Measurements from ENCODE around the gene CCR7.
A peak's percentile ranks its signal among the peaks of the same experiment; 100 is the strongest.

The CCR7 gene, protein sequence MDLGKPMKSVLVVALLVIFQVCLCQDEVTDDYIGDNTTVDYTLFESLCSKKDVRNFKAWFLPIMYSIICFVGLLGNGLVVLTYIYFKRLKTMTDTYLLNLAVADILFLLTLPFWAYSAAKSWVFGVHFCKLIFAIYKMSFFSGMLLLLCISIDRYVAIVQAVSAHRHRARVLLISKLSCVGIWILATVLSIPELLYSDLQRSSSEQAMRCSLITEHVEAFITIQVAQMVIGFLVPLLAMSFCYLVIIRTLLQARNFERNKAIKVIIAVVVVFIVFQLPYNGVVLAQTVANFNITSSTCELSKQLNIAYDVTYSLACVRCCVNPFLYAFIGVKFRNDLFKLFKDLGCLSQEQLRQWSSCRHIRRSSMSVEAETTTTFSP

GRCh38 chr17:40564883-40565768, at the start of gene CCR7:
TSS of gene CCR7 (minus strand) at chr17:40565472. CDS start at chr17:40565409, 63 bp downstream.
- DNase-seq (ENCODE audit: low read depth in 2 of 2) = peak in 1 of 2 donors; percentile 77

DNA sequence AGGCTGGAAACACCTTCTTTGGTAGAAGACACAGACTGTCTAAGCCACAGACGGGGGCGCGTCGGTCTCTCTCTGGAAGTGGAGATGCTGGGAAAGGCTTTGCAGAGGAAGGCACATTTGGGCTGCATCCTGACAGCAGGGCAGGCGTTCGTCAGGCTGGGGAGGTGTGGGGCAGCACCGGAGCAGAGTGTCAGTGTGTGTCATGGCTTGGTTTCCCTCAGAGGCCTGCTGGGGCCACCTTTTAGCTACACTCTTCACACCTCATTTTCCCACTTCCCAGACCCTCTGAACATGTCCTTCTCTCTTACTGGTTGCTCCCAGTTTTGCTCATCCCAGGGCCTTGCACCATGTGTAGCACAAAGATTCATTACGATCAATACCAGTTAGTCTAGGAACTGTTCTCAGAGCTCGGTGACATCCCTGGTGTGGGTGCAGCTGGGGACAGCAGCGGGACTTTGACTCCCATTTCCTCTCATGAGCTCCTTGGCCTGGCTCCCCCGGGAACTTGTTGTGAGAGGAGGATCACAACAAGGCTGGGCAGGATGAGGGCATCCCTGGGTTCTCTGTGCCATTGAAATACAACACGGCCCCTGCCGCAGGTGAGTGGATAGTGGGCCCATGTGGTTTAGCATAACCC, 49.3 kb upstream of the CCR7 start:
- DNase-seq (ENCODE audit: low read depth in 2 of 2) = no peak

DNA sequence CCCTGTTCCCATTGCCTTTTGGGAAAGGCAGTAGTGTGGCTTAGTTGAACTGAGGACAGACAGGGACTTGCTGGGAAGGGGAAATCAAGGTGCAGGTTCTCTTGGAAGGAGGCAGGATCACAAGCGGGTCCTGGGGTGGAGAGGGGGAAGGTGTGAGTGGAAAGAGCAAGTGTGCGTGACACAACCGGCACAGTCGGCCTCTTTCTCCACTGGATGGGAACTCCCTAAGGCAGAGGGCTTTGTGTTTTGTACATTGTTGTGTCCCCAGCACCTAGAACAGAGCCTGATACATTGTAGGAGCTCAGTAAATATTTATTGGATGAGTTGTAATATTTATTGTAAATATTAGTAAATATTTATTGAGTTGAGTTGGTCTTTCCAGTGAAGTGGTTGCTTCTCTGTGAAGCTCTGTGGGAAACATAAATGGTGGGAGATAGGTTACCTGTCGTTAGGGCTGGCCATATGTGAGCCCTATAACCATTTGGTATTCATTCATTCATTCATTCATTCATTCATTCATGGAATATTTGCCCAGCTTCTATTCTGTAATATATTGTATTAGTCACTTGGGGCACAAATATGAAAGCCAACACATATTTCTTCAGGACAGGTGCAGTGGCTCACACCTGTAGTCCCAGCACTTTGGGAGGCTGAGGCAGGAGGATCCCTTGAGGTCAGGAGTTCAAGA, 48.3 kb upstream of the CCR7 start:
- no peak for DNase-seq (ENCODE audit: low read depth in 2 of 2)

DNA sequence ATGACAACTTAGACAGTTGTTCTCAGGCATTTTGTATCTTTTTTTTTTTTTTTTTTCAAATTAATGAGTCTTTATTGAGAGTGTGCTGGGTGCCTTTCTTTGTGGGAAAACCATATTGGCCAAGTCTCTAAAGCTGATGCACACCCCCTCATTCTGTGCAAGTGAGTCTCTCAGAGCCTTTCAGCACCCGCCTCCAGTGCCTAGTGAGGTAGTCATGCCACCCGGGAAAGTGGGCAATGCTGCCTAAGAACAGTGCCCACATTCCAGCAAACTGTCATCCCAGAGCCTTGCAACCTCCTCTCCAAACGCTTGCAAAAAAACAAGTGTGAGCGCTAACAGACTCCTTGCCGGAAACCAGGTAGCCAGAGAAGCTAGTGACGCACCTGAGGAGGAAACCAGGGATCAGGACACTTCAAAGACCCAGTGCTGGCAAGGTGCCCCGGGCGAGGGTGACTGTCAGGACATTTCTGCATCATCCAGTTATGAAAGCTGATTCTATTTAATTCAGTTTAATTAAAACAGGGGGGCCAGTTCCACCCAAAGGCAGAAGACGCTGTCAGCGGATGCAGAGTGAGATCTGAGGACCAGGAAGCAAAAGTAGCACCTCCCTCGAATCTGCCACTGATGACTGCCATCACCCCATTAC, 47.5 kb upstream of the CCR7 start:
- peak in 1 of 2 donors; percentile 49 for DNase-seq (ENCODE audit: low read depth in 2 of 2)

DNA sequence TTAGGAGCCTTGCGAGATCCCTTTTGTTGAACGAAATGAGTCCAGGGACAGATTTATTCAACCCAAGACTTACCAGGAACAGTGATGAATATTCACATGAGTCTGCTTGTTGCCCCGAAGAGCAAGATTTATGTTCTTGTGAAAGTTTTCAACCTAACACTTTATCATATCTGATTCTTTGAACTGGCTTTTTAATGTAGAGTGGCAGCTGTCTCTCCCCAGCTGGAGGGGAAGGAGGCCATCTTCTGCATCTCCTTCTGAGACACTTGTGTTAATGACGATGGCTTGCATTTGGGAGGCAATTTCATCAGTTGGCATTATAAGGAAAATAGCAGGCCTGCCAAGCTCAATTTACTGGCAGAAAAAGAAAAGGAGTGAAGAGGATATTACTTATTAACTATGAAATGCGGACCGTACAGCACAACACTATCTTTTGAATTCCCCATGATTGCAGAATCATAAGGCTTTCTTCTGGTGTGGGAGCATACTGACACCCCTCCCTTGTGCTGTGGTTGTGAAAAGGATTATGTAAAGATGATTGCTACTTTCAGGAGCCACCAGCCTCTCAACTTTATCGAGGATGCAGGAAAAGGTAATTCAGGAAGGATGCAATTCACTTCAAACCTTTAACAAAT, 46.7 kb upstream of the CCR7 start:
- DNase-seq (ENCODE audit: low read depth in 2 of 2) = no peak

DNA sequence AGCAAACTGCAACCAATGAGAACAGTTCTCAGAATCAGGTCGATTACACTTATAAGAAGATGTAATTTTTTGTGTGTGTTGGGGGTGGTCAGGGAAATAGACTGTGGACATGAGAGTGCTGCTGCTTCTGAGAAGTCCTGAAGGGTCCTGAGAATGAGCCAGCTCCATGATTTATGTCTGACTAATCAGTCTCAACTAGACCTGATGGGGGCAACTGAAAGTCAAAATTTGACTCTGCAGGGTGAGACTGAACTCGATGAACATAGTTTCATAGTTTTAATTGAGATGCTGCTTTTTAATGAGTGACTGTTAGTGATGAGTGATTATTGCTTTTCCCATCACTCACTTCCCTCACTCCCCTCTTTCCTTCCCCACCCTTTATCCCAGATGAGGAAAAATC, 45.1 kb upstream of the CCR7 start:
- DNase-seq (ENCODE audit: low read depth in 2 of 2) = no peak

DNA sequence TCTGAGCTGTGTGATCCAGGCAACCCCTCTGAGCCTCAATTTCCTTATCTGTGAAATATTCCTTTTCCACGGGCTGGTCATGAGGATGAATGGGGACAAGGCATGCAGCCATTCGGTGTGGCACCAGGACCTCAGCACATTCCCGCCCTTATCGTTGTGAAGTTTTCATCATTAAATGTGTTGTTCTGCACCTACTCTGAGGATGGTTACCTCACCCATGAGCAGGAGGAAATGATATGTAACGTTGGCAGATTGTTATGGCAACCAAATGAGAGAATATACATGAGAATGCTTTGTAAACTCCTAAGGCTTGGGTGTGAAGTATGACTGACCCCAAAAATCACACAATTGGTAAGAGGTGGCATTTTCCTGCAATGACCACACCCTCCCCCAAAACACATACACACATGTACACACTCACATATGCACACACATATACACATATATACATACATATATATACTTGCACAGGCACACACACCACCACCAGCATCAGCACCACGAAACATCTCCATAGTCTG, 42.8 kb upstream of the CCR7 start:
- DNase-seq (ENCODE audit: low read depth in 2 of 2) = no peak

DNA sequence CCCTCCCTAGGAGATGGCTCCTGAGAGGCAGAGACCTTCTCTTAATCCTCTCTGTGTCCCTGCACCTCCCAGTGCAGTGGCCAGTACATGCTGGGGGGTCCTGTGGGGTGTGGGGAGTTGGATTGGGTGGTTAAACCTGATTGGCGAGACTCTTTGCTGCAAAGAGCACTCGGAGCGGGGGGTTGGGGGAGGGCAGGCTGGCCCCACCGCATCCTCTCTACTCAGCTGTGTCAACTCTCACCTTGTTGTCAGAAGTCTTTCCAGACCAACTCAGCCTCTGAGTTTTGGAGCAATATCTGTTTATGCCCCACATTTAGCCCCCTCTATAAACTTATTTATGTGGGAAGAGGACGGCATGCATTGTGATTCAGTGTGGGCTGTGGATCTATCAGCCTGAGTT, 42.4 kb upstream of the CCR7 start:
- DNase-seq (ENCODE audit: low read depth in 2 of 2) = no peak

- DNase-seq (ENCODE audit: low read depth in 2 of 2) = no peak
Measured at GRCh38 chr17:40606548-40607353, 41.5 kb upstream of the CCR7 start.

- DNase-seq (ENCODE audit: low read depth in 2 of 2) = no peak
Measured at GRCh38 chr17:40605306-40605705, 40.0 kb upstream of the CCR7 start.

GRCh38 chr17:40604327-40605080, 39.2 kb upstream of the CCR7 start:
- no peak for DNase-seq (ENCODE audit: low read depth in 2 of 2)

DNA sequence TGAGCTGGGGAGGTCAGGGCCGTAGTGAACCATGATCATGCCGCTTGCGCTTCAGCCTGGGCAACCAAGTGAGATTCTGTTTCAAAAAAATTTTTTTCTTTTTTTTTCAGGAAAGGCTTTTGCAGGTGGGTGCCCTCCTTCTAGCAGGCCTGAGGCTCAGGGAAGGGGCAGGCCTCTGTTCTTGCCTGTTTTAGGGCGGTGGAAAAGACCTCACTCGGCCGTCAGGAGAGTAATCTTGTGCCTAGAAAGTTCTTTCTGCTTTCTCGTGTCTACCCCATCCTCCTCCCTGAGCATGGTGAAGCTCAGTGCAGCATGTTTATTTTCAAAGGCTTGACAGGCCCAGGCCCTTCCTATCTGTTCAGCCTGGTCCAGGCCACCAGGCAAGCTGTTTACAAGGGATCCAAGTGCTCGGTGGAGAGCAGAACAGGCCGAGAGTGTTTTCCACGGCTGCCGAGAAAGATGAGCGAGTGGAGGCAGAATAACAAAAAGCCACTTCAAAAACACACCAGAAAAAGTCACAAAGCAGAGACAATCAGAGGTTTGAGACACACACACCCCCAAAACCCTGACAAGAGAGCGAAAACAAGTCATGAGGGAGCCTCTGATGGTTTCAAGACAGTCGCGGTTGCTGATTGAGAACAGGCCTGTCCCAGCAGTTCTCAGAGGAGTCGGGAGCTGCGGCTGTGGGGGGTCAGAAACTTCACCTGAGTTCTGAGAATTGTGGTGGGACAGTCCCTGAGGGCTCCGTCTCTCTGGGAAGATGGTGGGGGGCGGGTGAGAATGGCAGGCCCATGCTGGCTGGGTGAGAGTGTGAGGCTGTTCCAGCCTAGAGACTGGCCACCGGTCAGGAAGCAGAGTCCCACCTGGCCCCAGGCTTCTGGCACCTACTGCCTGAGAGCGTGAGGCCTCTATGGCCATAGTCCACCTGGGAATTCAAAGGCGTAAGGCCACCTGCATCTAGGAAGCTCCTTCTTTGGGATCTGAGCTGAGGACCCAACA, 37.5 kb upstream of the CCR7 start:
- no peak for DNase-seq (ENCODE audit: low read depth in 2 of 2)

DNA sequence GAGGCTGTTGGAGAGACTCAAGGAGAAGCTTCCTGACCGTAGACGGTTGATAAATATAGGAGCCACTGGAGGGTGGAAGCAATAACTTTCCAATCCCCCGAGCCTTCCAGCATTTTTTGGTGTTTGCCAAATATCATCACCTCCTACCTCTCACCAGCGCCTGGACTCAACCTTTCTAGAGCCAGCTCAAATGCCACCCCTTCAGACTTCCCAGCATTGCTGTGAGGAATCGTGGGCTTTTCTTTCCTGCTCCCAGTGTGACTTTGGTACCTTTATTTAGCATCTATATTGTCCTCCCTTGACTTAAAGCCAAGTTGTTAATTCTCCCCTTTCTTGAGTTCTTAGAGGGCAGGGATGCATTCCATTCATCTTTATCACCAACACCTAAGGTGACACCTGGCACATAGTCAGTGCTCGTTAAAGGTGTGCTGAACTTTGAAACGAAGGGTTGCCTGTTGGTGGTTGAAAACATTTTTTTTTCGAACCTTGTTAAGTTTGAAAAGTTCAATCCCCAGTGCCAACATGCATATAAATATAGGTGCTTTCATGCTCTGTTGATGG, 35.3 kb upstream of the CCR7 start:
- no peak for DNase-seq (ENCODE audit: low read depth in 2 of 2)

DNA sequence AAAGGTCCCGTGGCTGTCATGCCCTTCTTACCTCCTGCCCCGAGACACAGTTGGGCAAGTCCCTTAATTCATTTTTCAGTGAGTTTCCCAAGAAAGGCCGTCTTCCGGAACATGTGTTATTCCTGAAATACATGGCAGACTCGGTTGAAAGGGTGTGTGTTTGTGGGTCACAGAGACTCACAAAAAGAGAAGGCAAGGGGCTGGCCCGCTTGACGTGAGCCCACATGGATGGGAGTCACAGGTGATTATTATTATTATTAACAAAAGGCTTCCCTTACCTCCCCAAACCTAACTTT, 34.1 kb upstream of the CCR7 start:
- no peak for DNase-seq (ENCODE audit: low read depth in 2 of 2)

- DNase-seq (ENCODE audit: low read depth in 2 of 2) = peak in 1 of 2 donors; percentile 69
Measured at GRCh38 chr17:40598619-40599467, 33.6 kb upstream of the CCR7 start.

GRCh38 chr17:40598301-40598618, 33.0 kb upstream of the CCR7 start:
- DNase-seq (ENCODE audit: low read depth in 2 of 2) = no peak

All from stimulated activated CD4-positive, alpha-beta T cell treated with anti-CD3 and anti-CD28 coated beads, Interleukin-1b, Interleukin-23, amount 100 ng/mL, for 1 hour (primary cell).